H9 (cell line): ENCODE data around the gene JAKMIP3. TPM values are rescaled to one million over a fixed set of nuclear protein-coding genes. Genes with fewer than 3 reads are reported as not detected.

ENCODE experiments used
- DNase-seq: peaks from one replicate; pipeline ENCODE4 v3.0.0-alpha.2; 2017
- H2AFZ ChIP-seq: one replicate; pipeline ENCODE4 v1.6.1; 2013; ENCODE audit warnings: mild to moderate bottlenecking, low read length, control low read depth, moderate library complexity
- H2AK5ac ChIP-seq: 2 replicates; pipeline ENCODE4 v1.6.1; 2013; ENCODE audit warnings: low read length, control low read depth, mixed read lengths; ENCODE audit not compliant: insufficient read length
- H2BK120ac ChIP-seq: one replicate; pipeline ENCODE4 v1.6.1; 2013; ENCODE audit warnings: low read depth, mild to moderate bottlenecking, low read length, control low read depth, inconsistent platforms; ENCODE audit not compliant: poor library complexity, severe bottlenecking
- H2BK12ac ChIP-seq: 2 replicates; pipeline ENCODE4 v1.6.1; 2013; ENCODE audit warnings: low read length, control low read depth, mixed read lengths, low read depth; ENCODE audit not compliant: insufficient read length
- H2BK15ac ChIP-seq: 2 replicates; pipeline ENCODE4 v1.6.1; 2013; ENCODE audit warnings: low read depth, low read length, control low read depth
- H2BK20ac ChIP-seq: one replicate; pipeline ENCODE4 v1.6.1; 2013; ENCODE audit warnings: low read depth, mild to moderate bottlenecking, low read length, control low read depth, inconsistent platforms; ENCODE audit not compliant: poor library complexity, severe bottlenecking
- H2BK5ac ChIP-seq: 2 replicates; pipeline ENCODE4 v1.6.1; 2013; ENCODE audit warnings: low read length, control low read depth, mixed read lengths; ENCODE audit not compliant: insufficient read length
- H3K14ac ChIP-seq: 2 replicates; pipeline ENCODE4 v1.6.1; 2013; ENCODE audit warnings: low read length, control low read depth; ENCODE audit not compliant: insufficient read depth
- H3K18ac ChIP-seq: 2 replicates; pipeline ENCODE4 v1.6.1; 2013; ENCODE audit warnings: low read depth, mild to moderate bottlenecking, mixed read lengths, low read length, control low read depth; ENCODE audit not compliant: insufficient read length
- H3K23ac ChIP-seq: 2 replicates; pipeline ENCODE4 v1.6.1; 2013; ENCODE audit warnings: low read length, control low read depth, mixed read lengths, low read depth; ENCODE audit not compliant: insufficient read length
- H3K23me2 ChIP-seq: 2 replicates; pipeline ENCODE4 v1.6.1; 2013; ENCODE audit warnings: low read depth, mild to moderate bottlenecking, mixed read lengths, low read length, control low read depth; ENCODE audit not compliant: insufficient read length, poor library complexity, severe bottlenecking
- H3K27ac ChIP-seq: 2 replicates; pipeline ENCODE4 v1.5.1; 2013; ENCODE audit warnings: low read length, control low read depth, mixed read lengths, low read depth; ENCODE audit not compliant: insufficient read length
- H3K27me3 ChIP-seq: 2 replicates; pipeline ENCODE4 v1.6.1; 2013; ENCODE audit warnings: low read length, control low read depth, inconsistent platforms; ENCODE audit not compliant: insufficient read depth
- H3K4ac ChIP-seq: 2 replicates; pipeline ENCODE4 v1.6.1; 2013; ENCODE audit warnings: low read depth, mild to moderate bottlenecking, control low read depth, inconsistent platforms, low read length, moderate library complexity
- H3K4me1 ChIP-seq: 2 replicates; pipeline ENCODE4 v1.6.1; 2013; ENCODE audit warnings: low read length, control low read depth, inconsistent platforms; ENCODE audit not compliant: insufficient read depth
- H3K4me2 ChIP-seq: 2 replicates; pipeline ENCODE4 v1.6.1; 2013; ENCODE audit warnings: low read length, control low read depth, mixed read lengths; ENCODE audit not compliant: insufficient read length, insufficient read depth
- H3K56ac ChIP-seq: 2 replicates; pipeline ENCODE4 v1.6.1; 2013; ENCODE audit warnings: low read depth, mild to moderate bottlenecking, mixed read lengths, low read length, control low read depth; ENCODE audit not compliant: insufficient read length
- H3K79me1 ChIP-seq: 2 replicates; pipeline ENCODE4 v1.6.1; 2013; ENCODE audit warnings: low read depth, mild to moderate bottlenecking, moderate library complexity, low read length, control low read depth, inconsistent platforms; ENCODE audit not compliant: insufficient read depth, poor library complexity, severe bottlenecking
- H3K79me2 ChIP-seq: 2 replicates; pipeline ENCODE4 v1.6.1; 2013; ENCODE audit warnings: low read length, control low read depth, inconsistent platforms; ENCODE audit not compliant: insufficient read depth
- H3K9ac ChIP-seq: 2 replicates; pipeline ENCODE4 v1.6.1; 2013; ENCODE audit warnings: low read length, control low read depth, mixed read lengths; ENCODE audit not compliant: insufficient read length; ENCODE audit errors: extremely low read depth
- H3K9me3 ChIP-seq: one replicate; pipeline ENCODE4 v1.6.1; 2013; ENCODE audit warnings: low read depth, low read length, inconsistent platforms; ENCODE audit not compliant: control insufficient read depth
- H3T11ph ChIP-seq: one replicate; pipeline ENCODE4 v1.6.1; 2013; ENCODE audit warnings: mild to moderate bottlenecking, low read length, control low read depth, inconsistent platforms
- H4K20me1 ChIP-seq: one replicate; pipeline ENCODE4 v1.6.1; 2013; ENCODE audit not compliant: control insufficient read depth, insufficient read length, insufficient read depth
- H4K5ac ChIP-seq: 2 replicates; pipeline ENCODE4 v1.6.1; 2013; ENCODE audit warnings: low read depth, mild to moderate bottlenecking, mixed read lengths, low read length, control low read depth; ENCODE audit not compliant: insufficient read length
- H4K8ac ChIP-seq: replicated peaks from 2 replicates; pipeline ENCODE4 v1.6.1; 2013; ENCODE audit warnings: low read length, control low read depth, mixed read lengths, low read depth; ENCODE audit not compliant: insufficient read length
- H4K91ac ChIP-seq: 2 replicates; pipeline ENCODE4 v1.6.1; 2013; ENCODE audit warnings: low read depth, mild to moderate bottlenecking, moderate library complexity, mixed read lengths, low read length, control low read depth; ENCODE audit not compliant: insufficient read length
- H3K27ac Mint-ChIP-seq, 3 experiments: 2 replicates in 2 of 3; 3 replicates in 1 of 3; pipeline ENCODE4 v1.8.0; 2020 to 2021; ENCODE audit warnings: mixed read lengths in 3 of 3, mild to moderate bottlenecking in 1 of 3, moderate library complexity in 1 of 3
- H3K27me3 Mint-ChIP-seq: 2 replicates; pipeline ENCODE4 v1.8.0; 2021; ENCODE audit warnings: low read depth, mild to moderate bottlenecking, moderate library complexity, mixed read lengths
- H3K36me3 Mint-ChIP-seq, 3 experiments: 2 replicates in 2 of 3; 3 replicates in 1 of 3; pipeline ENCODE4 v1.8.0; 2020 to 2021; ENCODE audit warnings: low read depth in 3 of 3, mixed read lengths in 3 of 3; ENCODE audit not compliant: insufficient read depth in 1 of 3
- H3K4me1 Mint-ChIP-seq, 2 experiments: 2 replicates each; pipeline ENCODE4 v1.8.0; 2020; ENCODE audit warnings: mixed read lengths in 2 of 2
- H3K4me3 Mint-ChIP-seq, 2 experiments: 2 replicates in 1 of 2; 3 replicates in 1 of 2; pipeline ENCODE4 v1.8.0; 2020 to 2021; ENCODE audit warnings: mild to moderate bottlenecking in 2 of 2, mixed read lengths in 2 of 2, moderate library complexity in 1 of 2
- H3K9me3 Mint-ChIP-seq, 2 experiments: 2 replicates in 1 of 2; 3 replicates in 1 of 2; pipeline ENCODE4 v1.8.0; 2020; ENCODE audit warnings: mild to moderate bottlenecking in 2 of 2, mixed read lengths in 2 of 2, moderate library complexity in 1 of 2
- WGBS: extraction: QIAGEN DNeasy Blood & Tissue Kit; methylation state at CpG from one replicate; pipeline ENCODE4 v1.1.7; 2013; ENCODE audit warnings: missing lambda C conversion rate, low lambda C conversion rate, mixed read lengths; ENCODE audit not compliant: insufficient read length; ENCODE audit errors: extremely low coverage; 5-methylcytosine and 5-hydroxymethylcytosine counted together
- total RNA-seq: library from RNA; stranded (reverse); gene quantifications from 2 replicates; pipeline ENCODE4 v1.2.1, GENCODE V29; 2021
- TF ChIP-seq, protein P1 (sequence below): fragments of 200-600 bp; sonication (generic); conservative IDR thresholded peaks from 3 replicates; pipeline ENCODE4 v1.8.0; 2021; ENCODE audit warnings: antibody characterized with exemption, mild to moderate bottlenecking

Gene JAKMIP3
- total RNA-seq, 1 experiment from 2014 or later = 0.50 TPM

- TF ChIP-seq, protein P1, sequence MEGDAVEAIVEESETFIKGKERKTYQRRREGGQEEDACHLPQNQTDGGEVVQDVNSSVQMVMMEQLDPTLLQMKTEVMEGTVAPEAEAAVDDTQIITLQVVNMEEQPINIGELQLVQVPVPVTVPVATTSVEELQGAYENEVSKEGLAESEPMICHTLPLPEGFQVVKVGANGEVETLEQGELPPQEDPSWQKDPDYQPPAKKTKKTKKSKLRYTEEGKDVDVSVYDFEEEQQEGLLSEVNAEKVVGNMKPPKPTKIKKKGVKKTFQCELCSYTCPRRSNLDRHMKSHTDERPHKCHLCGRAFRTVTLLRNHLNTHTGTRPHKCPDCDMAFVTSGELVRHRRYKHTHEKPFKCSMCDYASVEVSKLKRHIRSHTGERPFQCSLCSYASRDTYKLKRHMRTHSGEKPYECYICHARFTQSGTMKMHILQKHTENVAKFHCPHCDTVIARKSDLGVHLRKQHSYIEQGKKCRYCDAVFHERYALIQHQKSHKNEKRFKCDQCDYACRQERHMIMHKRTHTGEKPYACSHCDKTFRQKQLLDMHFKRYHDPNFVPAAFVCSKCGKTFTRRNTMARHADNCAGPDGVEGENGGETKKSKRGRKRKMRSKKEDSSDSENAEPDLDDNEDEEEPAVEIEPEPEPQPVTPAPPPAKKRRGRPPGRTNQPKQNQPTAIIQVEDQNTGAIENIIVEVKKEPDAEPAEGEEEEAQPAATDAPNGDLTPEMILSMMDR = no peak
- H4K20me1 ChIP-seq = no peaks in the 10 kb centered on the region
- H2AK5ac ChIP-seq = no peak overlapping the region
- Mint-ChIP-seq H3K27ac (no peak overlapping the region; a peak in 1 of 7 replicates), H3K27me3 (peaks cover 5% of the 10 kb centered on the region), H3K4me1 (peaks cover 29 to 31% of the 10 kb centered on the region in 2 experiments), H3K36me3 (peaks cover 0 to 5% (median 0%) of the 10 kb centered on the region in 3 experiments; a peak in 2 of 7 replicates), H3K4me3 (peak overlapping the region in 1 of 2 experiments; percentile 73; a peak in 2 of 5 replicates), H3K9me3 (peaks cover 0 to 3% of the 10 kb centered on the region in 2 experiments; a peak in 3 of 5 replicates)
- H3K79me2 ChIP-seq = no peaks in the 10 kb centered on the region
- H3K23ac ChIP-seq = no peak overlapping the region
- no CpG with 5 or more reads among the region's 24 CpGs for WGBS
- H2AFZ ChIP-seq = no peak overlapping the region
- H3K9ac ChIP-seq = no peak overlapping the region
- no peaks in the 10 kb centered on the region for H3K79me1 ChIP-seq
- H2BK5ac ChIP-seq = no peak overlapping the region
- no peak overlapping the region for H3K27ac ChIP-seq
- H3K23me2 ChIP-seq = no peaks in the 10 kb centered on the region
- no peak overlapping the region for H4K91ac ChIP-seq
- no peaks in the 10 kb centered on the region for H3K9me3 ChIP-seq
- H2BK12ac ChIP-seq = no peak overlapping the region
- no peaks in the 10 kb centered on the region for H3K27me3 ChIP-seq
- no peak overlapping the region for H3K4me2 ChIP-seq
- no peak overlapping the region for H4K8ac ChIP-seq
- no peak overlapping the region for H4K5ac ChIP-seq
- H2BK20ac ChIP-seq = no peak overlapping the region
- peaks cover 2% of the 10 kb centered on the region; the same call in 1 of the 2 replicates for H3K4me1 ChIP-seq
- H2BK120ac ChIP-seq = no peak overlapping the region
- no peak overlapping the region for H3K56ac ChIP-seq
- H3K18ac ChIP-seq = no peak overlapping the region
- no peak for DNase-seq
- H3K14ac ChIP-seq = no peak overlapping the region
- no peak overlapping the region for H3T11ph ChIP-seq
- no peak overlapping the region for H2BK15ac ChIP-seq
- H3K4ac ChIP-seq = no peak overlapping the region
Measured at GRCh38 chr10:132064771-132065437, 842 bp upstream of the JAKMIP3 start.
